BLaER1 (cell line): Measurements from ENCODE around the gene CEPT1.

Experiments
- H3K27ac ChIP-seq: shearing (Covaris generic); formaldehyde crosslinking; 2 replicates; pipeline ENCODE4 v1.8.1; 2022
- H3K27me3 ChIP-seq: shearing (Covaris generic); formaldehyde crosslinking; 2 replicates; pipeline ENCODE4 v1.8.1; 2022
- H3K36me3 ChIP-seq: shearing (Covaris generic); formaldehyde crosslinking; 2 replicates; pipeline ENCODE4 v1.8.1; 2022
- H3K4me1 ChIP-seq: shearing (Covaris generic); formaldehyde crosslinking; 2 replicates; pipeline ENCODE4 v1.8.1; 2022
- H3K4me2 ChIP-seq: shearing (Covaris generic); formaldehyde crosslinking; 2 replicates; pipeline ENCODE4 v1.8.1; 2022
- H3K4me3 ChIP-seq: shearing (Covaris generic); formaldehyde crosslinking; 2 replicates; pipeline ENCODE4 v1.8.1; 2022
- H3K9ac ChIP-seq: shearing (Covaris generic); formaldehyde crosslinking; 2 replicates; pipeline ENCODE4 v1.8.1; 2022
- H3K9me3 ChIP-seq: shearing (Covaris generic); formaldehyde crosslinking; 2 replicates; pipeline ENCODE4 v1.8.1; 2022
- H4K20me1 ChIP-seq: shearing (Covaris generic); formaldehyde crosslinking; 2 replicates; pipeline ENCODE4 v1.8.1; 2022
- Cebpa-rat ChIP-seq: shearing (Covaris generic); IDR thresholded peaks from 2 replicates; pipeline ENCODE4 v1.8.1; 2022

The CEPT1 gene

DNA sequence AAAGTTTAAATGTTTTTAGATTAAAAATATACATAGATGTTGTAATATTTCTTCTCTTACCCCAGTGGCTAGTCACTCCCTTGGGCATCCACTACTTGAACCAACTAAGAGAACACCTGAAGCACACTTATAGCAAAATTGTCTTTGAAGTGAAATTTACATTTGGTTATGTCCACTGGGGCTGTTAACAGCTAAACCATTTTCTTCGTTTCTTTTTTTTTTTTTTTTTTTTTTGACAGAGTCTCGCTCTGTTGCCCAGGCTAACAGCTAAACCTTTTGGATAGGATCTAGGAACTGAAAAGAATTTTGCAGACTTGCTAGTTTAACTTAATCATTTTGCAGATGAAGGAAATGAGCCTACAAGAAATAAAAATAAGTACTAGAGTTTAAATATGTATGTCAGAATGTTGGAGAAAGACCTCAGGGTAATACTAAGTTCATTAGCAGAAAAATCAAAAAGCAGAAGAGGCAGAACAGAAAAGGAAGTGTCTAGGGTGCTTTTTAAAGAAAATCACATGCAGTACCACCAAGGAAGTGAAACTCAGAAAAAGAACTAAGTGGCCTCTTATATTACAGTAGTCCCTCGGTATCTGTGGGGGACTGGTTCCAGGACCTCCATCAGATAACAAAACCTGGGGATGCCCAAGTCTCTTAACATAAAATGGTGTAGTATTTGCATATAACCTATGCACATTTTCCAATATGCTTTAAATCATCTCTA, 11.9 kb upstream of the CEPT1 start:
- Histone ChIP-seq H3K4me2 (peak overlapping the region; percentile 70), H3K36me3 (peaks cover 57% of the 10 kb centered on the region), H3K4me1 (peaks cover 21% of the 10 kb centered on the region), H3K27ac (peak overlapping the region; percentile 49), H3K4me3 (no peak overlapping the region), H4K20me1 (no peaks in the 10 kb centered on the region), H3K9me3 (no peaks in the 10 kb centered on the region), H3K27me3 (no peaks in the 10 kb centered on the region), H3K9ac (0 out of 2 replicates have a peak overlapping the region, but pooled peaks have one; percentile 14)
- TF ChIP-seq Cebpa-rat: no peak

GRCh38 chr1:111129376-111129775, 10.6 kb upstream of the CEPT1 start:
- H3K36me3 ChIP-seq: peaks cover 54% of the 10 kb centered on the region
- no peaks in the 10 kb centered on the region for H4K20me1 ChIP-seq
- H3K4me2 ChIP-seq: peak overlapping the region; percentile 70; the same call in 1 of the 2 replicates
- no peaks in the 10 kb centered on the region for H3K9me3 ChIP-seq
- no peak overlapping the region for H3K9ac ChIP-seq
- no peak overlapping the region for H3K4me3 ChIP-seq
- H3K27me3 ChIP-seq: no peaks in the 10 kb centered on the region
- H3K4me1 ChIP-seq: peaks cover 21% of the 10 kb centered on the region
- H3K27ac ChIP-seq: peak overlapping the region; percentile 49; the same call in 1 of the 2 replicates
- no peak for TF ChIP-seq Cebpa-rat

DNA sequence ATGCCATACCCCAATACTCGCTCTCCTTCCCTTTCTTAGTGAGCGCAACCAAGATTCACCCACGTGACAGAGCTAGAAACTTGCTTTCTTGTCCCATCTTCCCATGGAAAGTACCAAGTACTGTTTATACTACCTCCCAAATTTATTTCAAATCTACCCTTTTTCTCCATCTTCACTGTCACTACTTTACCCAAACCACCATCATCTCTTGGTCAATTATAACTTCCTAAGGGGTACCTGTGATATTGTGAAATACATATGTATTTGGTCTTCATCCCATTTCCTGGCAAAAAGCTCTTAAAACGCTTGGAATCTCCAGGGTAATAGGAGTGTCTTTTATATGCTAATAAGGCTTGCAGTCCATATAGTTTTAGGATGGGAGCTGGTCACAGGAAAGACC, 8.3 kb upstream of the CEPT1 start:
- no peak for TF ChIP-seq Cebpa-rat
- Histone ChIP-seq H3K4me2 (no peak overlapping the region), H3K4me1 (peaks cover 21% of the 10 kb centered on the region), H3K27ac (no peak overlapping the region), H3K9ac (no peak overlapping the region), H3K27me3 (no peaks in the 10 kb centered on the region), H4K20me1 (no peaks in the 10 kb centered on the region), H3K36me3 (peaks cover 59% of the 10 kb centered on the region), H3K9me3 (no peaks in the 10 kb centered on the region), H3K4me3 (no peak overlapping the region)

- Histone ChIP-seq H4K20me1 (no peaks in the 10 kb centered on the region), H3K27me3 (no peaks in the 10 kb centered on the region), H3K27ac (no peak overlapping the region), H3K4me3 (no peak overlapping the region), H3K4me1 (peaks cover 17% of the 10 kb centered on the region), H3K36me3 (peaks cover 66% of the 10 kb centered on the region), H3K9ac (no peak overlapping the region), H3K4me2 (no peak overlapping the region), H3K9me3 (no peaks in the 10 kb centered on the region)
- no peak for TF ChIP-seq Cebpa-rat
Observed at GRCh38 chr1:111133866-111134265, 6.2 kb upstream of the CEPT1 start.

DNA sequence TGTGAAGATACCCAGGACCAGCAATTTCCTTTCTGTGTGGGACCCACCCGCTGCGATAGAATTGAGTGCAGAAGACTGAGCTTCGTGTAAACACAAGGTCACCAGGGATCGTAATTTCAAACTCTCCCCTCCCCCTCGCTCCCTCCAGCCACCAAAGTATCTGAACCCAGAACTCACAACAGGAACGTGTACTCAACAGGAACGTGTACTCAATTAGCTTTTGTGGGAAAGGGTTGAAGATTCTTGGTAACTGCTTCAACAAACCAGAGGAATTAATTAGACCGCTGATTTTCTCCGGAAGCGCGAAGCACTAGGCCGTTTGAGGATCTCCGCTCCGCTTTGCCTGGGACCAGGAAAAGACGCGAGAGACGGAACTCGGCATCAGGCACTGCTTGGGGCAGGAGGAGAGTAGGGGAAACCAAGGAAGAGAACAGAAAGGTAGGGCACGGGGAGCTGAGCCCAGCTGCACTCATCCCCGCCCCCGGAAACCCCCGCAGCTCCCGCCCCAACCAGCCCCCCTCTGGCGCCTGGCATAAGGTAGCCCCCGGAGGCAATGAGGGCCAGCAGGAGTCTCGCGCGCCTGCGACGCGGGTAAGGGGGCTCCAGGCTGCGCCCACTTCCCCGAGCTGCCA, 583 bp upstream of the CEPT1 start:
- peaks cover 38% of the 10 kb centered on the region for H3K4me1 ChIP-seq
- H3K4me3 ChIP-seq: peak overlapping the region; percentile 95
- H3K9ac ChIP-seq: peak overlapping the region; percentile 94
- H4K20me1 ChIP-seq: peaks cover 43% of the 10 kb centered on the region
- H3K27me3 ChIP-seq: no peaks in the 10 kb centered on the region
- H3K9me3 ChIP-seq: no peaks in the 10 kb centered on the region
- TF ChIP-seq Cebpa-rat: no peak
- H3K27ac ChIP-seq: peak overlapping the region; percentile 90
- peak overlapping the region; percentile 78 for H3K4me2 ChIP-seq
- peaks cover 30% of the 10 kb centered on the region for H3K36me3 ChIP-seq

DNA sequence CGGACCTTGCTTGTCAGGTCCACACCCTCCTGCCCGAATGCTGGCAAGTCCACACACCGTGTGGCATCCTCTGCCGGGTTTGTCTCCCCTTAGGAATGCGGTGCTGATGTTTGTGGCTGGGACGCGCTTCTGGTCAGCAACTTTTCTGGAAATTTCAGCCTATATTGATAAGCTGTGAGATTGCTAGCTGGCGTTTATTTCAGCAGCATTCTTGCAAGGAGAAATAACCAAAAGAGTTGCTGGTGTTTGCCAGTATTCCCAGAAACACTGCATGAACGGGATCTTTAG, 601 bp downstream of the CEPT1 start:
- Histone ChIP-seq H3K4me2 (peak overlapping the region; percentile 88), H4K20me1 (peaks cover 55% of the 10 kb centered on the region), H3K4me3 (peak overlapping the region; percentile 95), H3K27ac (peak overlapping the region; percentile 90), H3K9me3 (no peaks in the 10 kb centered on the region), H3K27me3 (no peaks in the 10 kb centered on the region), H3K4me1 (peaks cover 38% of the 10 kb centered on the region), H3K36me3 (peaks cover 25% of the 10 kb centered on the region), H3K9ac (peak overlapping the region; percentile 94)
- TF ChIP-seq Cebpa-rat: no peak

DNA sequence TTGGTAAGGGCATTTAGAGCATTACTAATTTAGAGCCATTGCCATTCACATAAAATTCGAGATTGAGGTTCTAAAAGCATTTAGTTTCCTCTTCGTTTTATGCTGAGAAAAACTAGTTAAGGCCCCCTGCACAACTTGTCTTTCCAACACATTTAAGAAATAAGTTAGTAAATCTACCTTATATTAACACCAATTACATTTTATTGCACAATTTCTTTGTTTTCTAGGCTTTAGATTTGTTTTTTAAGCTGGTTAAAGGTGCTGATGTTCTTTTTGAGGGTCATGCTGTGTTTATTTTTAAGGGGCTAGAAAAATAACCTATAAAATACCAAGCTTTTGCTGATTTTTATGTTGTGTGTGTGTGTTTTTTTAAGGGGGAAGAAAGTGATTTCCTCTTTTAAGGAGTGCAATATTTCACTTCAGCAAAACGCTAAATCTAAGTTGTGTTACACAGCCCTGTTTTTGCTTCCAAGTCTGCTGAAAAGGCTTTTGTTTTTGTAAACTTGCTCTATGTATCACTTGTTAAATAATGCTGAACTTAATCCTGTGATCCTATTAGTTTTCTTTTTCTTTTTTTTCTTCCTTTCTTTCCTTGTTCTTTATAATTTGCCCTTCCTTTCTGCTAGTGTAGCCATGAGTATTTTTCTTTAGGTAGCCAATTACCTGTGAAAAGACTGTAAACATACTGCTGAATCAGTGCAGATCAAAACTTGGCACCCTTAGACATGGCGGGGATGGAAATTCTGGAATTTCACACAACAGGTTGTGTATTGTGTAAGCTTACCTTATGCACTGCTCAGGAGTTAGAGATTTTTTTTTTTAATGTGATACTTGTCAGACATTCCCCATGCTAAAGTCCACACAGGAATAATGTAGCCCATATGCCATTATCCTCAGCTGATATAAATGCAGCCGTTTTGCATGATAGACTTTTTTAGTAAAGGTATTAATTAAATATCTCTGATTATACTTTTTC, 1.5 kb downstream of the CEPT1 start:
- Histone ChIP-seq H3K27ac (no peak overlapping the region), H3K4me2 (peak overlapping the region; percentile 88), H3K36me3 (peaks cover 18% of the 10 kb centered on the region), H3K27me3 (no peaks in the 10 kb centered on the region), H3K4me1 (peaks cover 38% of the 10 kb centered on the region), H3K4me3 (peak overlapping the region; percentile 95), H3K9me3 (no peaks in the 10 kb centered on the region), H3K9ac (peak overlapping the region; percentile 94), H4K20me1 (peaks cover 64% of the 10 kb centered on the region)
- TF ChIP-seq Cebpa-rat: no peak; the same call in 1 of the 2 replicates

GRCh38 chr1:111142356-111142975, 2.4 kb downstream of the CEPT1 start:
- TF ChIP-seq Cebpa-rat: no peak
- no peak overlapping the region for H3K9ac ChIP-seq
- peaks cover 38% of the 10 kb centered on the region for H3K4me1 ChIP-seq
- H3K4me3 ChIP-seq: no peak overlapping the region
- H4K20me1 ChIP-seq: peaks cover 72% of the 10 kb centered on the region
- no peaks in the 10 kb centered on the region for H3K27me3 ChIP-seq
- H3K9me3 ChIP-seq: no peaks in the 10 kb centered on the region
- H3K36me3 ChIP-seq: peaks cover 10% of the 10 kb centered on the region
- H3K4me2 ChIP-seq: peak overlapping the region; percentile 88; the same call in 1 of the 2 replicates
- H3K27ac ChIP-seq: no peak overlapping the region

DNA sequence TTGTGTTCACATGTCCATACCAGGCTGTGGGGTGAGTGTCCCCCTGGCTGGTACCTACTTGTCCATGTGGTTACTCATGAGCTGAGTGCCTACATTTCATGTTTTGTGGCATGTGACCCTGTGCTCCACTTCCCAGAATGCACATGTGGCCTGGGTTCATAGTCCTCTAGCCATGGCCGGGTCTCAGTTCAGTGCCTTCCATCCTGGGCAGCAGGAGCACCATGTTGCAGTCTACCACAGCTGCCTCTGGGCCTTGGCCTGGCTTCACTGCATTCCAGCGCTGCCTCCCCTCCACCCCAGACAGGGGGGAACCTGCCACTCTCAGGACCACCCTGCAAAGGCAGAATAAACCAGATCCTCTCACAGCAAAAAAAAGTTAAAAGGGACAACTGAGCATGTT, 5.5 kb downstream of the CEPT1 start:
- Histone ChIP-seq H3K27ac (no peak overlapping the region), H3K27me3 (no peaks in the 10 kb centered on the region), H3K4me3 (no peak overlapping the region), H3K9me3 (no peaks in the 10 kb centered on the region), H3K4me1 (peaks cover 24% of the 10 kb centered on the region), H3K36me3 (peaks cover 35% of the 10 kb centered on the region), H3K4me2 (no peak overlapping the region), H3K9ac (no peak overlapping the region), H4K20me1 (peaks cover 96% of the 10 kb centered on the region)
- no peak for TF ChIP-seq Cebpa-rat
